Neural crest cell (in vitro differentiated cells): Measurements from ENCODE around the gene SPEG. TPM values are rescaled to one million over a fixed set of nuclear protein-coding genes. Genes with fewer than 3 reads are reported as not detected.
A peak's percentile ranks its signal among the peaks of the same experiment; 100 is the strongest.

Source experiments
- DNase-seq: peaks from one replicate; pipeline ENCODE4 v3.0.0; 2021; ENCODE audit warnings: low read depth, mixed read lengths, low spot score
- H3K27ac Mint-ChIP-seq: one replicate; pipeline ENCODE4 v1.8.0; 2021; ENCODE audit warnings: mild to moderate bottlenecking, mixed read lengths; ENCODE audit not compliant: unreplicated experiment
- H3K27me3 Mint-ChIP-seq: 2 replicates; pipeline ENCODE4 v1.8.0; 2021; ENCODE audit warnings: low read depth, mild to moderate bottlenecking, mixed read lengths
- H3K36me3 Mint-ChIP-seq: 2 replicates; pipeline ENCODE4 v1.8.0; 2021; ENCODE audit warnings: low read depth, mild to moderate bottlenecking, mixed read lengths
- H3K4me1 Mint-ChIP-seq: 2 replicates; pipeline ENCODE4 v1.8.0; 2021; ENCODE audit warnings: mixed read lengths
- H3K4me3 Mint-ChIP-seq: one replicate; pipeline ENCODE4 v1.8.0; 2021; ENCODE audit warnings: mild to moderate bottlenecking, mixed read lengths
- H3K9me3 Mint-ChIP-seq: 2 replicates; pipeline ENCODE4 v1.8.0; 2021; ENCODE audit warnings: mixed read lengths
- CTCF ChIP-seq: fragments of 200-600 bp; sonication (generic); conservative IDR thresholded peaks from 2 replicates; pipeline ENCODE4 v1.5.0; 2021; ENCODE audit warnings: antibody characterized with exemption, mild to moderate bottlenecking
- total RNA-seq: library from RNA; stranded (reverse); gene quantifications from 2 replicates; pipeline ENCODE4 v1.2.1, GENCODE V29; 2021

The SPEG gene
- total RNA-seq, 1 donor from 2014 or later: 13.4 TPM

- no peak overlapping the region for H3K4me3 Mint-ChIP-seq
- DNase-seq: no peak
- H3K36me3 Mint-ChIP-seq: no peaks in the 10 kb centered on the region
- no peaks in the 10 kb centered on the region for H3K27me3 Mint-ChIP-seq
- H3K27ac Mint-ChIP-seq: no peak overlapping the region
- no peak for TF ChIP-seq CTCF
- H3K9me3 Mint-ChIP-seq: no peaks in the 10 kb centered on the region
- peaks cover 21% of the 10 kb centered on the region for H3K4me1 Mint-ChIP-seq
Observed at GRCh38 chr2:219398721-219399363, 35.8 kb upstream of the SPEG start.

GRCh38 chr2:219399716-219400478 lies 34.7 kb upstream of the SPEG start:
- Mint-ChIP-seq H3K27ac (no peak overlapping the region), H3K36me3 (no peaks in the 10 kb centered on the region), H3K4me1 (peaks cover 21% of the 10 kb centered on the region), H3K27me3 (no peaks in the 10 kb centered on the region), H3K4me3 (no peak overlapping the region), H3K9me3 (no peaks in the 10 kb centered on the region)
- no peak for DNase-seq
- TF ChIP-seq CTCF: no peak

- H3K4me1 Mint-ChIP-seq: peaks cover 21% of the 10 kb centered on the region
- H3K27ac Mint-ChIP-seq: no peak overlapping the region
- H3K36me3 Mint-ChIP-seq: no peaks in the 10 kb centered on the region
- no peaks in the 10 kb centered on the region for H3K27me3 Mint-ChIP-seq
- TF ChIP-seq CTCF: no peak
- DNase-seq: no peak
- no peaks in the 10 kb centered on the region for H3K9me3 Mint-ChIP-seq
- H3K4me3 Mint-ChIP-seq: no peak overlapping the region
Observed at GRCh38 chr2:219400562-219400961, 34.1 kb upstream of the SPEG start.

- TF ChIP-seq CTCF: no peak
- Mint-ChIP-seq H3K9me3 (no peaks in the 10 kb centered on the region), H3K4me1 (peaks cover 22% of the 10 kb centered on the region), H3K27ac (no peak overlapping the region), H3K27me3 (no peaks in the 10 kb centered on the region), H3K36me3 (no peaks in the 10 kb centered on the region), H3K4me3 (no peak overlapping the region)
- no peak for DNase-seq
Observed at GRCh38 chr2:219401606-219402005, 33.0 kb upstream of the SPEG start.

GRCh38 chr2:219402665-219403515 lies 31.8 kb upstream of the SPEG start:
- no peaks in the 10 kb centered on the region for H3K36me3 Mint-ChIP-seq
- H3K27me3 Mint-ChIP-seq: no peaks in the 10 kb centered on the region
- H3K4me3 Mint-ChIP-seq: no peak overlapping the region
- peak; percentile 96 for TF ChIP-seq CTCF
- no peak overlapping the region for H3K27ac Mint-ChIP-seq
- peak; percentile 64 for DNase-seq
- H3K4me1 Mint-ChIP-seq: peaks cover 27% of the 10 kb centered on the region
- H3K9me3 Mint-ChIP-seq: no peaks in the 10 kb centered on the region
